HEK293 (cell line): ENCODE measurements around the gene RTN4RL2.

Experiments
- CTCF ChIA-PET: fragments of 350-600 bp; formaldehyde crosslinking; extraction: SDS; loops from one replicate; lab custom pipeline; 2021; ENCODE audit warnings: antibody characterized with exemption; lab: Yijun Ruan, JAX
- POLR2A ChIA-PET: fragments of 300-600 bp; formaldehyde crosslinking; extraction: SDS; loops from one replicate; lab custom pipeline; 2020; ENCODE audit warnings: antibody characterized with exemption, inconsistent platforms; lab: Yijun Ruan, JAX
- H3K27ac ChIP-seq: fragments of 200-500 bp; sonication (Bioruptor generic); 2 replicates; pipeline ENCODE4 v1.5.1; 2014; ENCODE audit warnings: low read depth, low read length, control low read depth, inconsistent platforms; ENCODE audit errors: extremely low read depth
- H3K36me3 ChIP-seq, 2 experiments: fragments of 200-500 bp in 1 of 2; sonication (Bioruptor generic) in 1 of 2; 1 replicate in 1 of 2; 2 replicates in 1 of 2; pipeline ENCODE4 v1.5.1; 2014 to 2017; ENCODE audit warnings: inconsistent platforms in 2 of 2, low read length in 2 of 2; ENCODE audit not compliant: control insufficient read depth in 2 of 2, insufficient read depth in 1 of 2
- H3K4me1 ChIP-seq: fragments of 200-500 bp; sonication (Bioruptor generic); 2 replicates; pipeline ENCODE4 v1.5.1; 2014; ENCODE audit warnings: mild to moderate bottlenecking, low read length, inconsistent platforms; ENCODE audit not compliant: control insufficient read depth, insufficient read depth
- H3K4me3 ChIP-seq: 2 replicates; pipeline ENCODE4 v1.5.1; 2011; ENCODE audit warnings: low read depth, mild to moderate bottlenecking, control low read depth, low read length, moderate library complexity
- H3K9me3 ChIP-seq: fragments of 200-500 bp; sonication (Bioruptor generic); 2 replicates; pipeline ENCODE4 v1.5.1; 2014; ENCODE audit warnings: low read depth, low read length, inconsistent platforms; ENCODE audit not compliant: control insufficient read depth, insufficient read depth
- GLI2 ChIP-seq: fragments of 450-650 bp; formaldehyde crosslinking; IDR thresholded peaks from 2 replicates; pipeline ENCODE4; 2017; ENCODE audit warnings: missing biosample characterization, missing genetic modification characterization, low read depth, borderline replicate concordance
- MEIS1 ChIP-seq: sonication (generic); formaldehyde crosslinking; IDR thresholded peaks from 2 replicates; pipeline ENCODE4 v1.8.1; 2022; ENCODE audit warnings: missing genetic modification reagents, mild to moderate bottlenecking, borderline replicate concordance
- ZBTB48 ChIP-seq: fragments of 450-650 bp; formaldehyde crosslinking; IDR thresholded peaks from 2 replicates; pipeline ENCODE4 v1.5.1; 2016; ENCODE audit warnings: missing biosample characterization, missing genetic modification characterization
- ZNF214 ChIP-seq: fragments of 450-650 bp; formaldehyde crosslinking; IDR thresholded peaks from 2 replicates; pipeline ENCODE4 v1.5.1; 2017; ENCODE audit warnings: missing biosample characterization, mild to moderate bottlenecking, missing genetic modification characterization, borderline replicate concordance
- ZNF221 ChIP-seq: fragments of 450-650 bp; formaldehyde crosslinking; IDR thresholded peaks from 2 replicates; pipeline ENCODE4 v1.5.1; 2017; ENCODE audit warnings: missing biosample characterization, missing genetic modification characterization, borderline replicate concordance
- ZNF239 ChIP-seq: fragments of 450-650 bp; formaldehyde crosslinking; IDR thresholded peaks from 2 replicates; pipeline ENCODE4 v1.5.1; 2016; ENCODE audit warnings: missing biosample characterization, missing genetic modification characterization
- ZNF350 ChIP-seq: fragments of 450-650 bp; formaldehyde crosslinking; IDR thresholded peaks from 2 replicates; pipeline ENCODE4 v1.5.0; 2017; ENCODE audit warnings: missing biosample characterization, mild to moderate bottlenecking, missing genetic modification characterization
- ZNF433 ChIP-seq: fragments of 450-650 bp; formaldehyde crosslinking; IDR thresholded peaks from 2 replicates; pipeline ENCODE4 v1.5.1; 2016; ENCODE audit warnings: missing biosample characterization, missing genetic modification characterization, low read depth
- ZNF514 ChIP-seq: fragments of 450-650 bp; formaldehyde crosslinking; IDR thresholded peaks from 2 replicates; pipeline ENCODE4 v1.5.1; 2016; ENCODE audit warnings: missing biosample characterization, missing genetic modification characterization
- ZNF629 ChIP-seq: fragments of 450-650 bp; formaldehyde crosslinking; IDR thresholded peaks from 2 replicates; pipeline ENCODE4 v1.5.1; 2017; ENCODE audit warnings: missing biosample characterization, missing genetic modification characterization
- ZNF837 ChIP-seq: fragments of 450-650 bp; formaldehyde crosslinking; IDR thresholded peaks from 2 replicates; pipeline ENCODE4 v1.5.1; 2016; ENCODE audit warnings: missing biosample characterization, missing genetic modification characterization
- TF ChIP-seq, protein P1 (sequence below): fragments of 450-650 bp; formaldehyde crosslinking; conservative IDR thresholded peaks from 2 replicates; pipeline ENCODE4 v1.5.1; 2016; ENCODE audit warnings: low read depth, missing biosample characterization, missing genetic modification characterization
- TF ChIP-seq, protein P2 (sequence below): fragments of 450-650 bp; formaldehyde crosslinking; IDR thresholded peaks from 2 replicates; pipeline ENCODE4 v1.5.1; 2016; ENCODE audit warnings: missing biosample characterization, missing genetic modification characterization
- TF ChIP-seq, protein P3 (sequence below): fragments of 450-650 bp; formaldehyde crosslinking; IDR thresholded peaks from 2 replicates; pipeline ENCODE4 v1.5.1; 2017; ENCODE audit warnings: missing biosample characterization, missing genetic modification characterization
- TF ChIP-seq, protein P4 (sequence below): fragments of 450-650 bp; formaldehyde crosslinking; IDR thresholded peaks from 2 replicates; pipeline ENCODE4 v1.5.1; 2016; ENCODE audit warnings: missing biosample characterization, missing genetic modification characterization
- TF ChIP-seq, protein P5 (sequence below): fragments of 450-650 bp; formaldehyde crosslinking; IDR thresholded peaks from 2 replicates; pipeline ENCODE4 v1.5.1; 2016; ENCODE audit warnings: missing biosample characterization, missing genetic modification characterization
- TF ChIP-seq, protein P6 (sequence below): fragments of 450-650 bp; formaldehyde crosslinking; IDR thresholded peaks from 2 replicates; pipeline ENCODE4 v1.5.0; 2017; ENCODE audit warnings: missing biosample characterization, missing genetic modification characterization, borderline replicate concordance
- TF ChIP-seq, protein P7 (sequence below): fragments of 450-650 bp; formaldehyde crosslinking; IDR thresholded peaks from 2 replicates; pipeline ENCODE4 v1.5.1; 2016; ENCODE audit warnings: missing biosample characterization, missing genetic modification characterization

RTN4RL2 gene

DNA sequence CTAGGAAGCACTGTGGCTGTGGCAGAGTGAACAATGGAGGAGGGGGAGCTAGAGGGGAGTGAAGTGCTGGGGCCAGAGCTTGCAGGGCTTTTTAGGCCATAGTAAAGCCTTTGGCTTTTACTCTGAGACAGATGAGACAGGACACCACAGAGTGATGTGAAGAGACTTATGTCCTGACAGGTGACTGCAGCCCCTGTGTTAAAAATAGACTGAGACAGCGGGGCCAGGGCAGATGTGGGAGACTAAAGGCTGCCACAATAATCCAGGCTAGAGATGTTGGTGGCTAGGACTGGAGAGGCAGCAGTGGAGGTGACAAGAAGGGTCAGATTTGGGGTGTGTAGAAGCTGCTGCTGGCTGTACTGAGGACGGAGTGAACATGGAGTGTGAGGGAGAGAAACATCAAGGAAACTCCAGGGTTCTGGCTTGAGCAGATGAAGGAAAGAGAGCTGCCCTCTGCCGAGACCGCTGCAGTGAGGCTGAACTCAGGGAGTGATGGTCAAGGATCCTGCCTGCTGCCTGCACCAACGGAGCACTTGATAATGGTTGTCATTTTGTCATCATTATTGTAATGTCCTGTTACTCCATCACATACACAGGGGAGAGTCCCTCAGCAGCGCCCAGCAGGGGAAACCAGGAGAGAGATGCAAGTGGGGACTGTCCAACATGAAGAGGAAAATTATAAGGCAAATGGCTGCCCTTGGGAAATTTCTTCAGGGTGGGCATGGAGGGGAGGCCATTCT, 27.8 kb downstream of the RTN4RL2 start (continued):
- TF ChIP-seq, protein P1, sequence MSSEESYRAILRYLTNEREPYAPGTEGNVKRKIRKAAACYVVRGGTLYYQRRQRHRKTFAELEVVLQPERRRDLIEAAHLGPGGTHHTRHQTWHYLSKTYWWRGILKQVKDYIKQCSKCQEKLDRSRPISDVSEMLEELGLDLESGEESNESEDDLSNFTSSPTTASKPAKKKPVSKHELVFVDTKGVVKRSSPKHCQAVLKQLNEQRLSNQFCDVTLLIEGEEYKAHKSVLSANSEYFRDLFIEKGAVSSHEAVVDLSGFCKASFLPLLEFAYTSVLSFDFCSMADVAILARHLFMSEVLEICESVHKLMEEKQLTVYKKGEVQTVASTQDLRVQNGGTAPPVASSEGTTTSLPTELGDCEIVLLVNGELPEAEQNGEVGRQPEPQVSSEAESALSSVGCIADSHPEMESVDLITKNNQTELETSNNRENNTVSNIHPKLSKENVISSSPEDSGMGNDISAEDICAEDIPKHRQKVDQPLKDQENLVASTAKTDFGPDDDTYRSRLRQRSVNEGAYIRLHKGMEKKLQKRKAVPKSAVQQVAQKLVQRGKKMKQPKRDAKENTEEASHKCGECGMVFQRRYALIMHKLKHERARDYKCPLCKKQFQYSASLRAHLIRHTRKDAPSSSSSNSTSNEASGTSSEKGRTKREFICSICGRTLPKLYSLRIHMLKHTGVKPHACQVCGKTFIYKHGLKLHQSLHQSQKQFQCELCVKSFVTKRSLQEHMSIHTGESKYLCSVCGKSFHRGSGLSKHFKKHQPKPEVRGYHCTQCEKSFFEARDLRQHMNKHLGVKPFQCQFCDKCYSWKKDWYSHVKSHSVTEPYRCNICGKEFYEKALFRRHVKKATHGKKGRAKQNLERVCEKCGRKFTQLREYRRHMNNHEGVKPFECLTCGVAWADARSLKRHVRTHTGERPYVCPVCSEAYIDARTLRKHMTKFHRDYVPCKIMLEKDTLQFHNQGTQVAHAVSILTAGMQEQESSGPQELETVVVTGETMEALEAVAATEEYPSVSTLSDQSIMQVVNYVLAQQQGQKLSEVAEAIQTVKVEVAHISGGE (tag by site-specific recombination), result no peak
- TF ChIP-seq, protein P2, sequence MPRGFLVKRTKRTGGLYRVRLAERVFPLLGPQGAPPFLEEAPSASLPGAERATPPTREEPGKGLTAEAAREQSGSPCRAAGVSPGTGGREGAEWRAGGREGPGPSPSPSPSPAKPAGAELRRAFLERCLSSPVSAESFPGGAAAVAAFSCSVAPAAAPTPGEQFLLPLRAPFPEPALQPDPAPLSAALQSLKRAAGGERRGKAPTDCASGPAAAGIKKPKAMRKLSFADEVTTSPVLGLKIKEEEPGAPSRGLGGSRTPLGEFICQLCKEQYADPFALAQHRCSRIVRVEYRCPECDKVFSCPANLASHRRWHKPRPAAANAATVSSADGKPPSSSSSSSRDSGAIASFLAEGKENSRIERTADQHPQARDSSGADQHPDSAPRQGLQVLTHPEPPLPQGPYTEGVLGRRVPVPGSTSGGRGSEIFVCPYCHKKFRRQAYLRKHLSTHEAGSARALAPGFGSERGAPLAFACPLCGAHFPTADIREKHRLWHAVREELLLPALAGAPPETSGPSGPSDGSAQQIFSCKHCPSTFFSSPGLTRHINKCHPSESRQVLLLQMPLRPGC (tag by site-specific recombination), result no peak
- TF ChIP-seq MEIS1 (CRISPR knock-in tag) (no peak), GLI2 (tag by site-specific recombination) (no peak)
- TF ChIP-seq, protein P3, sequence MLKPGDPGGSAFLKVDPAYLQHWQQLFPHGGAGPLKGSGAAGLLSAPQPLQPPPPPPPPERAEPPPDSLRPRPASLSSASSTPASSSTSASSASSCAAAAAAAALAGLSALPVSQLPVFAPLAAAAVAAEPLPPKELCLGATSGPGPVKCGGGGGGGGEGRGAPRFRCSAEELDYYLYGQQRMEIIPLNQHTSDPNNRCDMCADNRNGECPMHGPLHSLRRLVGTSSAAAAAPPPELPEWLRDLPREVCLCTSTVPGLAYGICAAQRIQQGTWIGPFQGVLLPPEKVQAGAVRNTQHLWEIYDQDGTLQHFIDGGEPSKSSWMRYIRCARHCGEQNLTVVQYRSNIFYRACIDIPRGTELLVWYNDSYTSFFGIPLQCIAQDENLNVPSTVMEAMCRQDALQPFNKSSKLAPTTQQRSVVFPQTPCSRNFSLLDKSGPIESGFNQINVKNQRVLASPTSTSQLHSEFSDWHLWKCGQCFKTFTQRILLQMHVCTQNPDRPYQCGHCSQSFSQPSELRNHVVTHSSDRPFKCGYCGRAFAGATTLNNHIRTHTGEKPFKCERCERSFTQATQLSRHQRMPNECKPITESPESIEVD (tag by site-specific recombination), result no peak
- TF ChIP-seq, protein P4, sequence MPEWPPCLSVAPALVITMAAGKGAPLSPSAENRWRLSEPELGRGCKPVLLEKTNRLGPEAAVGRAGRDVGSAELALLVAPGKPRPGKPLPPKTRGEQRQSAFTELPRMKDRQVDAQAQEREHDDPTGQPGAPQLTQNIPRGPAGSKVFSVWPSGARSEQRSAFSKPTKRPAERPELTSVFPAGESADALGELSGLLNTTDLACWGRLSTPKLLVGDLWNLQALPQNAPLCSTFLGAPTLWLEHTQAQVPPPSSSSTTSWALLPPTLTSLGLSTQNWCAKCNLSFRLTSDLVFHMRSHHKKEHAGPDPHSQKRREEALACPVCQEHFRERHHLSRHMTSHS (tag by site-specific recombination), result no peak
- TF ChIP-seq, protein P5, sequence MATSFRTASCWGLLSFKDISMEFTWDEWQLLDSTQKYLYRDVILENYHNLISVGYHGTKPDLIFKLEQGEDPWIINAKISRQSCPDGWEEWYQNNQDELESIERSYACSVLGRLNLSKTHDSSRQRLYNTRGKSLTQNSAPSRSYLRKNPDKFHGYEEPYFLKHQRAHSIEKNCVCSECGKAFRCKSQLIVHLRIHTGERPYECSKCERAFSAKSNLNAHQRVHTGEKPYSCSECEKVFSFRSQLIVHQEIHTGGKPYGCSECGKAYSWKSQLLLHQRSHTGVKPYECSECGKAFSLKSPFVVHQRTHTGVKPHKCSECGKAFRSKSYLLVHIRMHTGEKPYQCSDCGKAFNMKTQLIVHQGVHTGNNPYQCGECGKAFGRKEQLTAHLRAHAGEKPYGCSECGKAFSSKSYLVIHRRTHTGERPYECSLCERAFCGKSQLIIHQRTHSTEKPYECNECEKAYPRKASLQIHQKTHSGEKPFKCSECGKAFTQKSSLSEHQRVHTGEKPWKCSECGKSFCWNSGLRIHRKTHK (tag by site-specific recombination), result no peak
- TF ChIP-seq, all 188 proteins: peak for 0

DNA sequence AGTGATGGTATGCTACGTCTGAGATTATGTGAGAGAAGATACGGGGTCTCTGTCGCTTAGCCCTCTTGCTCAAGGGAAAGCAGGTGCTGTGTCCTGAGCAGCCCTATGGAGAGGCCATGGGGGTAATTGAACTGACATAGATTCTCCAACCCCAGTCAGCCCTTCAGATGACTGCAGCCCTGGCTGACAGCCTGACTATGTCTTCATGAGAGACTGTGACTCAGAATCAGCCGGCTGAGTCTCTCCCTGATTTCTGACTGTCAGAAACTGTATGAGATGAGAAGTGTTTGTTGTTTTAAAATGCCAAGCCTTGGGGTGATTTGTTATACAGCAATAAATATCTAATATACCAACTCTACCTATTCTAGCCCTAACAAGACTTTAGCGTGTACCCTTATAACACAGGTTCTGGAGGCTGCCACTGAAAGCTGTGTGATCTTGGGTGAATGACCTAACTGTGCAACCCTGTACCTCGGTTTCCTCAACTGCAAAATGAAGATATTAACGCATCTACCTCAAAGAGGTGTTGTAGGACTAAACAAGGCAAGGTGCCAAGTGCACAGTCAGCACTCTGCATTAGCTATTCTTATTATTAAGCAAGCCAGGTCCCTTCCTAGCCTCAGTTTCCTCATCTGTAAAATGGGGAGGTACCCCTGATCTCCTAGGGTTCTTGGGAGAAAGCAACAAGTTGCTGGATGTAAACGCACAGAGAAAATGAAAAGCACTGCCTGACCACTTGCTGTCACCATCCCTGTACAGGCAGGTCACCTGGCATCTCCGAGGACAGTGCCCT, 30.3 kb downstream of the RTN4RL2 start:
- no peaks in the 10 kb centered on the region for H3K4me1 ChIP-seq
- peaks cover 0 to 21% of the 10 kb centered on the region in 2 experiments; a peak in 1 of 3 replicates for H3K36me3 ChIP-seq
- no peak overlapping the region for H3K4me3 ChIP-seq
- ChIA-PET POLR2A (no interaction called here), CTCF (interaction anchor here (0.9 to 10.1 kb wide), 13 partner anchors 7 to 232 kb away, joined by 3 to 218 read pairs (median 6); partner anchors contain the start of gene TIMM10)
- no peaks in the 10 kb centered on the region for H3K9me3 ChIP-seq
- no peak overlapping the region for H3K27ac ChIP-seq
- TF ChIP-seq ZNF433 (tag by site-specific recombination) (no peak), ZNF629 (tag by site-specific recombination) (no peak), ZNF221 (tag by site-specific recombination) (no peak), ZNF350 (tag by site-specific recombination) (no peak), ZNF514 (tag by site-specific recombination) (no peak), ZNF214 (tag by site-specific recombination) (no peak), ZNF837 (no peak), ZBTB48 (tag by site-specific recombination) (no peak), ZNF239 (tag by site-specific recombination) (no peak)
- TF ChIP-seq, protein P6, sequence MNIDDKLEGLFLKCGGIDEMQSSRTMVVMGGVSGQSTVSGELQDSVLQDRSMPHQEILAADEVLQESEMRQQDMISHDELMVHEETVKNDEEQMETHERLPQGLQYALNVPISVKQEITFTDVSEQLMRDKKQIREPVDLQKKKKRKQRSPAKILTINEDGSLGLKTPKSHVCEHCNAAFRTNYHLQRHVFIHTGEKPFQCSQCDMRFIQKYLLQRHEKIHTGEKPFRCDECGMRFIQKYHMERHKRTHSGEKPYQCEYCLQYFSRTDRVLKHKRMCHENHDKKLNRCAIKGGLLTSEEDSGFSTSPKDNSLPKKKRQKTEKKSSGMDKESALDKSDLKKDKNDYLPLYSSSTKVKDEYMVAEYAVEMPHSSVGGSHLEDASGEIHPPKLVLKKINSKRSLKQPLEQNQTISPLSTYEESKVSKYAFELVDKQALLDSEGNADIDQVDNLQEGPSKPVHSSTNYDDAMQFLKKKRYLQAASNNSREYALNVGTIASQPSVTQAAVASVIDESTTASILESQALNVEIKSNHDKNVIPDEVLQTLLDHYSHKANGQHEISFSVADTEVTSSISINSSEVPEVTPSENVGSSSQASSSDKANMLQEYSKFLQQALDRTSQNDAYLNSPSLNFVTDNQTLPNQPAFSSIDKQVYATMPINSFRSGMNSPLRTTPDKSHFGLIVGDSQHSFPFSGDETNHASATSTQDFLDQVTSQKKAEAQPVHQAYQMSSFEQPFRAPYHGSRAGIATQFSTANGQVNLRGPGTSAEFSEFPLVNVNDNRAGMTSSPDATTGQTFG (tag by site-specific recombination), result no peak
- TF ChIP-seq, protein P7, sequence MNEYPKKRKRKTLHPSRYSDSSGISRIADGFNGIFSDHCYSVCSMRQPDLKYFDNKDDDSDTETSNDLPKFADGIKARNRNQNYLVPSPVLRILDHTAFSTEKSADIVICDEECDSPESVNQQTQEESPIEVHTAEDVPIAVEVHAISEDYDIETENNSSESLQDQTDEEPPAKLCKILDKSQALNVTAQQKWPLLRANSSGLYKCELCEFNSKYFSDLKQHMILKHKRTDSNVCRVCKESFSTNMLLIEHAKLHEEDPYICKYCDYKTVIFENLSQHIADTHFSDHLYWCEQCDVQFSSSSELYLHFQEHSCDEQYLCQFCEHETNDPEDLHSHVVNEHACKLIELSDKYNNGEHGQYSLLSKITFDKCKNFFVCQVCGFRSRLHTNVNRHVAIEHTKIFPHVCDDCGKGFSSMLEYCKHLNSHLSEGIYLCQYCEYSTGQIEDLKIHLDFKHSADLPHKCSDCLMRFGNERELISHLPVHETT (tag by site-specific recombination), result no peak
